Mucosa of stomach (tissue), 1 donor: ENCODE results near the gene CASP6.

Experiments
- H3K27me3 ChIP-seq: one replicate; pipeline ENCODE4 v1.7.0; 2013; ENCODE audit warnings: mild to moderate bottlenecking, low read length; ENCODE audit not compliant: control insufficient read depth, insufficient read depth
- H3K36me3 ChIP-seq: one replicate; pipeline ENCODE4 v1.7.0; 2013; ENCODE audit warnings: low read length; ENCODE audit not compliant: control insufficient read depth, insufficient read depth
- H3K4me1 ChIP-seq: one replicate; pipeline ENCODE4 v1.7.0; 2013; ENCODE audit warnings: mild to moderate bottlenecking, low read length; ENCODE audit not compliant: control insufficient read depth, insufficient read depth
- H3K4me3 ChIP-seq: one replicate; pipeline ENCODE4 v1.7.0; 2013; ENCODE audit warnings: low read length
- H3K9ac ChIP-seq: one replicate; pipeline ENCODE4 v1.7.0; 2013; ENCODE audit warnings: mild to moderate bottlenecking, low read length, moderate library complexity
- H3K9me3 ChIP-seq: one replicate; pipeline ENCODE4 v1.7.0; 2013; ENCODE audit warnings: mild to moderate bottlenecking, low read length, moderate library complexity; ENCODE audit not compliant: control insufficient read depth
- donor health status: Pancreatic carcinoma.

Gene CASP6

DNA sequence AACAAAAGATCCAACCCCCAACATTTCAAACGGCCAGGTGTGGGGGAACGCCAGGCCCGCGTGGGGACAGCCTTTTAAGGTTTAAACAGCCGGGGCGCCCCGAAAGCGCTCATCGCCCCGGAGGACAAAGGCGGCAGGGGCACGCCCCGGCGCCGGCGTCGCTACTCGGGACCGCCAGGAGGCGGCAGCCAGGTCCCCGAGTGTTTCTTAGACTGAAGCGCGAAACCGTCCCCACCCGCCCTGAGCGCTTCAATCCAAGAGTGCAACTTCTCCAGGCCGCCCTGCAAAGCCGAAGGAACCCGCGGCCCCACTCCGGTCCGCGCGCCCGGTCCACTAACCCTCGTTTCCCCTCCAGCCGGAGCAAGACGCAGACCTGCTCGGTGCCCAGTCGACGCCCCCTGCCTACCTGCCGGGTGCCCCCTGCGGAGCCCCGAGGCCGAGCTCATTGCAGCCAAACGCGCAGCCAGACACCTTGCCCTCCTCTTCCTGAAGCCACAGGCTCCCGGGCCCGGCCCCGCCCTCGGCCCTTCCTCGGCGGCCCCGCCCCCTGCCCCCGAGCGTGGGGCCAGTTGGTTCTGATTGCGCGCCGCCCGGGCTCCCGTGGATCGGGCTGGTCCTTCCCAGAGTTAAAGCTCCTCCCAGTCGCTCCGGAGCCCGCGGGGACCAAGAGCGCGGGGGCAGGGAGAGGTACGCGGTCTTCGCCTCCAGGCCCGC lies at the start of gene CASP6:
Gene CASP6 (minus strand): TSS at position 496 of the 714 bp plus-strand sequence. CDS start 50 bp downstream, at position 446.
- Histone ChIP-seq H3K36me3 (no peaks in the 10 kb centered on the region), H3K27me3 (no peaks in the 10 kb centered on the region), H3K9ac (peak within 1 kb of the TSS; percentile 80), H3K4me3 (peak within 1 kb of the TSS; percentile 53), H3K9me3 (no peaks in the 10 kb centered on the region), H3K4me1 (peaks cover 18% of the 10 kb centered on the region)

DNA sequence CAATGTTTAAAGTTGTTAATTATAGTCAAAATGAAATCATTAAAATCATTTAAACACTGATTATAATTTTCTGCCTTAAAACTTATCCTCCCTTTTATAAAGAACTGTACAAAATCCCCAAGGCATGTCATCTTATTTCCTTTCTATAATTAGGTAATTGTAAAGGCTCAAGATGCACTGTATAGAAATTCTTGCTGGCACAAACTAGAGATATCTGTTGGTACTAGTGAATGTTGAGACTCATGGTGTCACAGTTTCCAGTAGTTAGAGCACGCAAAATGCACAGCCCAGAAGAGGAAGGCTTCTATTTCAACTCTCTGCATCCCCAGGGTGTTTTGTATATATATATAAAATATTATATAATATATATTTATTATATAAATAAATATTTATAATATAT lies 49.3 kb upstream of the CASP6 start:
- Histone ChIP-seq H3K4me3 (no peak overlapping the region), H3K4me1 (no peaks in the 10 kb centered on the region), H3K36me3 (no peaks in the 10 kb centered on the region), H3K9ac (no peak overlapping the region), H3K27me3 (no peaks in the 10 kb centered on the region), H3K9me3 (no peaks in the 10 kb centered on the region)

DNA sequence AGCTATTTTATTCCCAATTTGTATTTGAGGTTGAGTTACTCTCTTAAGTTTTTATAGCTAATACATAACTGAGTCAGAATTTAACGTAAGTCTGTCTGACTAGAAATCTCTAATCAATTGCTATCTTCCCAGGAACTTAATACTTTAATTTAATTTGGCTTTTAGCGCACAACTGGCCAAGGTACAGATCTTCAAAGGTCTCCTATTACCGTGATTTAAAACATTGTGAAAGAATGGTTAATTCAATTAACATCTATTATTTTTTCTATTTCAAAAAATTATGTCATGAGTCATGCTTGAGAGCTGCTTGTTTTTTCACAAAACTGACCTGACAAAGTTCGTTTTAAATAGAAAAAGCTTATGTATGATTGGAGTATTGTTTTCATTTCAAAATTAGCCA lies 48.6 kb upstream of the CASP6 start:
- Histone ChIP-seq H3K27me3 (no peaks in the 10 kb centered on the region), H3K4me1 (no peaks in the 10 kb centered on the region), H3K4me3 (no peak overlapping the region), H3K36me3 (no peaks in the 10 kb centered on the region), H3K9me3 (no peaks in the 10 kb centered on the region), H3K9ac (no peak overlapping the region)

GRCh38 chr4:109750652-109751244 lies 47.5 kb upstream of the CASP6 start:
- no peaks in the 10 kb centered on the region for H3K4me1 ChIP-seq
- no peaks in the 10 kb centered on the region for H3K9me3 ChIP-seq
- no peak overlapping the region for H3K4me3 ChIP-seq
- no peaks in the 10 kb centered on the region for H3K27me3 ChIP-seq
- no peaks in the 10 kb centered on the region for H3K36me3 ChIP-seq
- no peak overlapping the region for H3K9ac ChIP-seq

DNA sequence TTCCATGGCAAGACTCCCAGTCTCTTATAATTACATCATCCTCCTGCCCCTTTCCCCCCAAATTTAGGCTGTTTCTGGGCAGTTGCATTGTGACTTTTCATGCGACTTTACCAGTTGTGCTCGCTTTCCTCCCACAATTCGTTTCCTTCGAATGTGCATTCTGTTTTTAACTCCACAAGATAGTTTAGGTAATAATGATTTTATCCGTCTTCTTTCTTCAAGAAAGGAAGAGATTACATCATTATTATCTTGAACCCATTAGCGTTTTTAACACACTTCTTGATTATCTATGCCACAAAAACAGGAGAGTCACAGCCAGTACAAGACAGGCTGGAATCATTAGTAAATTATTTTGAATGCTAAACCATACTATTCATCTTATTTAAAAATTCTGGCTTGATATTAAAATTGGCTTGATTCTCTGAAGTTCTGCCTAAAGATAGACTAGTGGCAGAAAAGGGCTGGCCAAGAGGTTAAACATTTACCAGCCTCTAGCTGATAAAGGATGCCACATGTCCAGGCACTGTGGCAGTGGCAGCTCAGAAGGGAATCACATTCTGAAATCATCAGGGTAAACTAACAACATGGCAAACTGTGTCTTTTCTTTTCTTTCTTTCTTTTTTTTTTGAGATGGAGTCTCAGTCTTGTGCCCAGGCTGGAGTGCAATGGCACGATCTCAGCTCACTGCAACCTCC lies 46.3 kb upstream of the CASP6 start:
- H3K9ac ChIP-seq: no peak overlapping the region
- H3K4me3 ChIP-seq: no peak overlapping the region
- H3K4me1 ChIP-seq: no peaks in the 10 kb centered on the region
- H3K36me3 ChIP-seq: no peaks in the 10 kb centered on the region
- H3K27me3 ChIP-seq: no peaks in the 10 kb centered on the region
- H3K9me3 ChIP-seq: no peaks in the 10 kb centered on the region

DNA sequence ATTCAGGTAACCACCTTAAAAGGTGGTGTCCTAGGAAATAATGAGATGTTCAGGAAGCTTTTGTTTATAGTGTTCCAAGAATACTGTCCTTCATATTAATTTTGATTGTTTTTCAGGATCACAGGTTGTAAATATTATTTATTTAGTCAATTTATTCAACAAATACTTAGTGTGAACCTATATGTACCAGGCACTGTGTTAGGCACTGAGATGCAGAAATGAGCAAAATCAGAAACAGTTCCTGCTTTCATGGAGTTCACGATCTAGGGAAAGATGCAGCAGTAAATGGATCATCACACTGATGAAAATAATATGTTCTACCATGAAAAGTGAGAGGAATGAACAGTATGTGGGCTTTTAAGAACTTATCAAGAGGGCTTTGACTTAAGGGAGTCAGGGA lies 44.9 kb upstream of the CASP6 start:
- Histone ChIP-seq H3K27me3 (no peaks in the 10 kb centered on the region), H3K9ac (no peak overlapping the region), H3K36me3 (no peaks in the 10 kb centered on the region), H3K4me1 (no peaks in the 10 kb centered on the region), H3K4me3 (no peak overlapping the region), H3K9me3 (no peaks in the 10 kb centered on the region)

- Histone ChIP-seq H3K27me3 (no peaks in the 10 kb centered on the region), H3K4me1 (no peaks in the 10 kb centered on the region)
Observed at GRCh38 chr4:109746728-109747127, 43.5 kb upstream of the CASP6 start.

DNA sequence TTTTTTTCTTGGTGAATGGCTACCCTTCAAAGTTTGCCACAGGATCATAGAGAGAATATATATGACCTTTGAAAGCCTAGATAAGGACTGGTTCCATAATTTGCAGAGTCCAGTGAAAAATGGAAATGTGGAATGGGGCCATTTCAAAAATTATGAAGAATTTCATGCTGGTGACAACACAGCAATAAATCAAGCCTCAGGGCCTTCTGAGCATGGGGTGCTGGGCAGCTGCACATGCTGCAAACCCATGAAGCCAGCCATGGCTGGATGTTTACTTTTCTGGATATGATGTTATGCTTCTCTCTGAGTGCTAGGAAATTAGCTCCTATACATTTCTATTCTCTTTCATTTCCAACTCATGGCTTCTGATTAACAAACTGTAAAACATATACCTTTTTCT lies 42.6 kb upstream of the CASP6 start:
- H3K9me3 ChIP-seq: no peaks in the 10 kb centered on the region
- H3K27me3 ChIP-seq: no peaks in the 10 kb centered on the region
- H3K4me1 ChIP-seq: no peaks in the 10 kb centered on the region
- H3K9ac ChIP-seq: no peak overlapping the region
- no peak overlapping the region for H3K4me3 ChIP-seq
- H3K36me3 ChIP-seq: no peaks in the 10 kb centered on the region

More at GRCh38 chr4:109746728-109747127, 43.5 kb upstream of the CASP6 start:
- Histone ChIP-seq H3K9me3 (no peaks in the 10 kb centered on the region), H3K9ac (no peak overlapping the region), H3K4me3 (no peak overlapping the region), H3K36me3 (no peaks in the 10 kb centered on the region)

- H3K4me3 ChIP-seq: no peak overlapping the region
- H3K9me3 ChIP-seq: no peaks in the 10 kb centered on the region
- no peaks in the 10 kb centered on the region for H3K4me1 ChIP-seq
- H3K36me3 ChIP-seq: no peaks in the 10 kb centered on the region
- no peak overlapping the region for H3K9ac ChIP-seq
- no peaks in the 10 kb centered on the region for H3K27me3 ChIP-seq
Observed at GRCh38 chr4:109739547-109739946, 36.3 kb upstream of the CASP6 start.

DNA sequence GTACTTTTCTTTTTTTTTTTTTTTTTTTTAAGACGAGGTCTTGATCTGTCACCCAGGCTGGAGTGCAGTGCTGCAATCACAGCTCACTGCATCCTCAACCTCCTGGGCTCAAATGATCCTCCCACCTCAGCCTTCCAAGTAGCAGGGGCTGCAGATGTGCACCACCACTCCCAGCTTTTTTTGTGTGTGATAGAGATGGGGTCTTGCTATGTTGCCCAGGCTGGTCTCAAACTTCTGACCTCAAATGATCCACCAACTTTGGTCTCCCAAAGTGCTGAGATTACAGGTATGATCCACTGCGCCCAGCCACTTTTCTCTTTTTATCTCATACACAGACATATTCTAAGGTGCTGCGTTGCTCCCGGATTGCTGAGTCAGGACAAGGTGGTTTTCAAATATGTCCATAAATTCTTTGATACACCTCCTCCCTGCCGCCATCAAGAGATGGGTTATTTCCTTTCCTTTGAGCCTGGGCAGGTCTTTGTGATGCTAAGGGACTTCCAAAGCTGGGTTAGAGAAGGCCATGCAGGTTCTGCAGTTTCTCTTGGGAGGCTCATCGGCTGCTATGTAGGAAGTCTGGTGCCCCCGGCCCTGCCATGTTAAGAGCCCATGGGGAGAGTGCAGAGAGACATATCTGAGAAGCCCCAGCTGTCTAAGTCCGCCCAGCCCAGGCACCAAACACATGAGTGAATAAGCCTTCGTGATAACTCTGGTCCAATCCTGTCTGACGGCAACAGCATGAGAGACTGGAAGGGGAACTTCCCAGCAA lies 35.0 kb upstream of the CASP6 start:
- Histone ChIP-seq H3K36me3 (no peaks in the 10 kb centered on the region), H3K4me3 (no peak overlapping the region), H3K4me1 (no peaks in the 10 kb centered on the region), H3K27me3 (no peaks in the 10 kb centered on the region), H3K9me3 (no peaks in the 10 kb centered on the region), H3K9ac (no peak overlapping the region)

DNA sequence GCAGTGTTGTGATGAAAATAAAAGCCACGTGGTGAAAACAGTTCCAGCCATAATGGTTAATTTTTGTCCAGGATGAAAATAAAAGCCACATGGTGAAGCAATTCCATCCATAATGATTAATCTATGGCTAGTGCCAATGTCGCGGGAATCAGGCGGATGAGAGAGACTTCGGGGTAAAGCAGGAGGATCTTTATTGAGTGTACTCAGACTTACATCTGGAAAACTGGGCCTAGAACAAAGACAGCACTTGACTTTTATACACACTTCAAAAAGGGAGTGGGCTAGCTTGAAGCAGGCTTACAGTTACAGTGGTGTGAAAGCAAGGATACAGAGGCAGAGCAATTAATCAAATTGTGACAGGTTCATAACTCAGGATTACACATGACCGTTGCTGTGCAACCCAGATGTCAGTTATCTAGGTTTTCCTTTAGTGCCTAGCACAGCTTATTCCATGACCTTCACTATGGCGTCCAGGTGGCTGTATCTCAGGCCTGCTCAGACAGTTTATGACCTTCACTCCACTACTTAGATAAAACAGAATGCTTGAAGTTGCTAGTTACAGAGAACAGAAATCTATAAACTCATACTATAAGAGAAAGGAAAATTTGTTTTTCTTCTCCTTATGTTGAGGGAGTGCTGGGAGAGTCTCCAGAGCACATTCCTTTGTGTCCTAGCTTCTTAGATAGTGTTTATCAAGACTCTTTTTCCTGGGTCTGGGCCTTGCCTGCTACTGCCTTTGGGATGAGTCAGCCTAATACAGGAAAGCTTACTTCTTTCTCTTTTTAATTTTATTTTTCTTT lies 32.5 kb upstream of the CASP6 start:
- Histone ChIP-seq H3K27me3 (no peaks in the 10 kb centered on the region), H3K9me3 (no peaks in the 10 kb centered on the region), H3K36me3 (no peaks in the 10 kb centered on the region), H3K4me3 (no peak overlapping the region), H3K4me1 (no peaks in the 10 kb centered on the region), H3K9ac (no peak overlapping the region)
